PC-9 (cell line): Measurements from ENCODE around the gene TNFAIP6.

Source experiments
- EZH2 ChIP-seq: fragments of 200-600 bp; sonication (generic); IDR thresholded peaks from 2 replicates; pipeline ENCODE4 v1.8.0; 2017; ENCODE audit warnings: antibody characterized with exemption, low read depth
- TF ChIP-seq, protein P1 (sequence below): fragments of 200-600 bp; sonication (generic); conservative IDR thresholded peaks from 2 replicates; pipeline ENCODE4 v1.6.1; 2017; ENCODE audit warnings: mixed run types, antibody characterized with exemption, mild to moderate bottlenecking, moderate library complexity

DNA sequence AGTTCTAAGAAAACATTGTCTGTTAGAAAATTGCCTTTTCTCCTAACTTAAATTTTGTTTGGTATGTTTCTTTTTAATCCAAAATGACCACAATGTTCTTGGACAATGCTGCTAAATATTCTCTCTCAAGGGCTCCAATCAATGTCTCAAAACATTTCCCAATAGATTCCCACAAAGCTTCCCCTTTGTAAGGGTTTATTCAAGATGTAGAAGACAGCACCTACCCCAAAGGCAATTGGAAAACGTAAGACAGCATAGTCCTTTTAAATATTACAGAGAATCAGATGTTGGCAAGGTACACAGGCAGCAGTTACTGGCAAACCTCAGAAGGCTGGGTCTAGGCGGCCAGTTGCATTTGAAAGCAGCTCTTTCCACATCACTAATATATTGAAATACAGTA, 34.0 kb downstream of the TNFAIP6 start:
- TF ChIP-seq, protein P1, sequence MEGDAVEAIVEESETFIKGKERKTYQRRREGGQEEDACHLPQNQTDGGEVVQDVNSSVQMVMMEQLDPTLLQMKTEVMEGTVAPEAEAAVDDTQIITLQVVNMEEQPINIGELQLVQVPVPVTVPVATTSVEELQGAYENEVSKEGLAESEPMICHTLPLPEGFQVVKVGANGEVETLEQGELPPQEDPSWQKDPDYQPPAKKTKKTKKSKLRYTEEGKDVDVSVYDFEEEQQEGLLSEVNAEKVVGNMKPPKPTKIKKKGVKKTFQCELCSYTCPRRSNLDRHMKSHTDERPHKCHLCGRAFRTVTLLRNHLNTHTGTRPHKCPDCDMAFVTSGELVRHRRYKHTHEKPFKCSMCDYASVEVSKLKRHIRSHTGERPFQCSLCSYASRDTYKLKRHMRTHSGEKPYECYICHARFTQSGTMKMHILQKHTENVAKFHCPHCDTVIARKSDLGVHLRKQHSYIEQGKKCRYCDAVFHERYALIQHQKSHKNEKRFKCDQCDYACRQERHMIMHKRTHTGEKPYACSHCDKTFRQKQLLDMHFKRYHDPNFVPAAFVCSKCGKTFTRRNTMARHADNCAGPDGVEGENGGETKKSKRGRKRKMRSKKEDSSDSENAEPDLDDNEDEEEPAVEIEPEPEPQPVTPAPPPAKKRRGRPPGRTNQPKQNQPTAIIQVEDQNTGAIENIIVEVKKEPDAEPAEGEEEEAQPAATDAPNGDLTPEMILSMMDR: no peak
- TF ChIP-seq EZH2: no peak
